Thoracic aorta (tissue), 2 donors: ENCODE results near the gene LY86. TPM values are rescaled to one million over a fixed set of nuclear protein-coding genes. Genes with fewer than 3 reads are reported as not detected.

Experiments used
- ATAC-seq: fragments of 150-250 bp; one replicate; pipeline ENCODE4 v1.8.0; 2017; ENCODE audit warnings: low read depth; ENCODE audit not compliant: insufficient number of reproducible peaks, low FRiP score
- DNase-seq: peaks from one replicate; pipeline ENCODE4 v3.0.0-alpha.2; 2020; ENCODE audit warnings: low spot score
- H3K27ac ChIP-seq, 2 donors: fragments of 200-600 bp; sonication (generic); 1 replicate in 1 of 2; 2 replicates in 1 of 2; pipeline ENCODE4 v1.5.1; 2016; ENCODE audit warnings: mild to moderate bottlenecking in 2 of 2, moderate library complexity in 2 of 2
- H3K27me3 ChIP-seq: fragments of 200-600 bp; sonication (generic); replicated peaks from 2 replicates; pipeline ENCODE4 v1.6.0; 2016; ENCODE audit warnings: mild to moderate bottlenecking; ENCODE audit not compliant: insufficient read depth
- H3K36me3 ChIP-seq: fragments of 200-600 bp; sonication (generic); one replicate; pipeline ENCODE4 v1.5.1; 2016
- H3K4me1 ChIP-seq, 2 donors: fragments of 200-600 bp; sonication (generic); 1 replicate in 1 of 2; 2 replicates in 1 of 2; pipeline versions ENCODE4 v1.5.1 to v1.6.0; 2016; ENCODE audit warnings: low read depth in 2 of 2, mild to moderate bottlenecking in 1 of 2; ENCODE audit not compliant: control insufficient read depth in 1 of 2
- H3K4me3 ChIP-seq: fragments of 200-600 bp; sonication (generic); 2 replicates; pipeline ENCODE4 v1.5.1; 2016; ENCODE audit warnings: mild to moderate bottlenecking
- H3K9me3 ChIP-seq: fragments of 200-600 bp; sonication (generic); 2 replicates; pipeline ENCODE4 v1.5.1; 2016
- CTCF ChIP-seq: fragments of 200-600 bp; sonication (generic); IDR thresholded peaks from one replicate; pipeline ENCODE4 v1.5.1; 2019; ENCODE audit warnings: antibody characterized with exemption
- total RNA-seq, 2 donors: library from RNA; depleted of rRNA; stranded (reverse); fragments of >200 nt; gene quantifications; one replicate each; pipeline versions ENCODE4 v1.1.0 to v1.2.3, GENCODE V29; 2016

LY86 gene
- total RNA-seq, 2 donors from 2014 or later: 4.5 to 6.5 TPM

GRCh38 chr6:6635869-6636268 lies 47.3 kb downstream of the LY86 start:
- Histone ChIP-seq H3K27ac (no peak overlapping the region), H3K27me3 (no peaks in the 10 kb centered on the region), H3K9me3 (no peaks in the 10 kb centered on the region), H3K4me1 (no peaks in the 10 kb centered on the region), H3K36me3 (no peaks in the 10 kb centered on the region), H3K4me3 (no peak overlapping the region)
- DNase-seq: no peak
- no peak for ATAC-seq
- TF ChIP-seq CTCF: no peak

GRCh38 chr6:6639572-6639971 lies 51.1 kb downstream of the LY86 start:
- Histone ChIP-seq H3K27ac (no peak overlapping the region), H3K4me3 (no peak overlapping the region), H3K27me3 (no peaks in the 10 kb centered on the region), H3K36me3 (no peaks in the 10 kb centered on the region), H3K4me1 (no peaks in the 10 kb centered on the region), H3K9me3 (no peaks in the 10 kb centered on the region)
- DNase-seq (no peak), ATAC-seq (no peak)
- no peak for TF ChIP-seq CTCF

GRCh38 chr6:6640926-6641325 lies 52.4 kb downstream of the LY86 start:
- no peak for ATAC-seq
- TF ChIP-seq CTCF: no peak
- no peaks in the 10 kb centered on the region for H3K9me3 ChIP-seq
- no peaks in the 10 kb centered on the region for H3K36me3 ChIP-seq
- DNase-seq: no peak
- H3K27ac ChIP-seq: no peak overlapping the region
- H3K27me3 ChIP-seq: no peaks in the 10 kb centered on the region
- no peak overlapping the region for H3K4me3 ChIP-seq
- no peaks in the 10 kb centered on the region for H3K4me1 ChIP-seq

- no peaks in the 10 kb centered on the region for H3K4me1 ChIP-seq
- no peak for TF ChIP-seq CTCF
- no peaks in the 10 kb centered on the region for H3K27me3 ChIP-seq
- no peak for DNase-seq
- H3K36me3 ChIP-seq: no peaks in the 10 kb centered on the region
- ATAC-seq: no peak
- no peaks in the 10 kb centered on the region for H3K9me3 ChIP-seq
- H3K27ac ChIP-seq: no peak overlapping the region
- H3K4me3 ChIP-seq: no peak overlapping the region
Measured at GRCh38 chr6:6643398-6643797, 54.9 kb downstream of the LY86 start.

- H3K4me1 ChIP-seq: no peaks in the 10 kb centered on the region
- DNase-seq (no peak), ATAC-seq (no peak)
- no peak overlapping the region for H3K27ac ChIP-seq
- H3K4me3 ChIP-seq: no peak overlapping the region
- H3K9me3 ChIP-seq: no peaks in the 10 kb centered on the region
- no peaks in the 10 kb centered on the region for H3K27me3 ChIP-seq
- TF ChIP-seq CTCF: no peak
- no peaks in the 10 kb centered on the region for H3K36me3 ChIP-seq
Measured at GRCh38 chr6:6645261-6645917, 56.9 kb downstream of the LY86 start.
